Measurements from ENCODE around the gene PTPN14. TPM values are rescaled to one million over a fixed set of nuclear protein-coding genes. Genes with fewer than 3 reads are reported as not detected.
"Not testable (repeated sequence)": the region's sequence is repeated elsewhere in the genome, so short reads cannot be mapped to it uniquely, and the experiment has no call there.

PTPN14 gene
- total and polyA plus RNA-seq, 5 donors from 2014 or later: 0.02 to 0.10 (median 0.06) TPM; not detected in 2

DNA sequence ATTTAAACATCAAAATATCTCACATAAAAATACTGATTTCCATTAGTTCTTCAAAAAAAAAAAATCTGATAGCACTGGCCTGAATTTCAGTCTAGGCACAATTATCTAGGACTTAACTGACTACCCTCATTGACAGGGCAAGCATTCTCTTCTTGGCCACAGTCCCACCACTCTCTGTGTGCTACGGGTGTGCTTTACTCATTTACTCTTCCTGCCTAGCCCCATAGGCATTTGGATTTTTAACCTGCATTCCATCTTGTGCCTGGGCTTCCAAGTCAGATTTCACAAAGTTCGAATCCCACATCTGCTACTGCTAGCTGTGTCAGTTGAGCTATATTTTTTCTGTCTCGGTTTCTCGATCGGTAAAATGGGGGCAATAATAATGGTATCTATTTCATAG, 38.0 kb downstream of the PTPN14 start:
- no peak for DNase-seq
- no peak overlapping the region for H3K27ac ChIP-seq (ENCODE audit: insufficient read depth, low read length, poor library complexity, severe bottlenecking)
- no peaks in the 10 kb centered on the region for H3K27me3 ChIP-seq (ENCODE audit: control insufficient read depth, insufficient read depth, low read length)
- Mint-ChIP-seq H3K36me3 (no peaks in the 10 kb centered on the region), H3K27ac (no peak overlapping the region), H3K4me1 (peaks cover 0 to 10% (median 0%) of the 10 kb centered on the region in 4 donors), H3K4me3 (no peak overlapping the region), H3K9me3 (peaks cover 0 to 5% (median 0%) of the 10 kb centered on the region in 7 donors), H3K27me3 (peaks cover 14% of the 10 kb centered on the region)
- no peaks in the 10 kb centered on the region for H3K4me1 ChIP-seq (ENCODE audit: control insufficient read depth, insufficient read depth, low read length, poor library complexity, severe bottlenecking)
- H3K36me3 ChIP-seq (ENCODE audit: control insufficient read depth, insufficient read depth, low read length): no peaks in the 10 kb centered on the region
- ATAC-seq (ENCODE audit: low read depth in 2 of 2): no peak
- no peaks in the 10 kb centered on the region for H3K9me3 ChIP-seq (ENCODE audit: control insufficient read depth in 2 of 2, low read length in 2 of 2)
- no peak overlapping the region for H3K4me3 ChIP-seq (ENCODE audit: low read depth, low read length)

DNA sequence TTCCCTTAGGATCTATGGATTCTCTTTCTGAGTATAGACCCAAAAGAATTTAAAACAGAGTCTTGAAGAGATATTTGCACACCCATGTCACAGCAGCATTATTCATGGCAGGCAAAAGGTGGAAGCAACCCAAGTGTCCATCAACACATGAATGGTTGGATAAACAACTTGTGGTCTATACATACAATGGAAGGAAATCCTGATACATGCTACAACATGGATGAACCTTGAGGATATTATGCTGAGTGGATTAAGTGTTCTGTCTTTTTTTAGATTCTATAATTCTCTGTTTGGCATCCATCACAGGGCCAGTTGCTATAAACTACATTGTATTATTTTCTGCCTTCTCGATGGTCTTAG, 39.8 kb downstream of the PTPN14 start:
- no peaks in the 10 kb centered on the region for H3K36me3 ChIP-seq (ENCODE audit: control insufficient read depth, insufficient read depth, low read length)
- H3K4me1 ChIP-seq (ENCODE audit: control insufficient read depth, insufficient read depth, low read length, poor library complexity, severe bottlenecking): no peaks in the 10 kb centered on the region
- no peak for ATAC-seq (ENCODE audit: low read depth in 2 of 2)
- Mint-ChIP-seq H3K4me3 (no peak overlapping the region), H3K27me3 (peaks cover 9% of the 10 kb centered on the region), H3K27ac (no peak overlapping the region), H3K36me3 (no peaks in the 10 kb centered on the region), H3K9me3 (peaks cover 0 to 4% (median 0%) of the 10 kb centered on the region in 7 donors), H3K4me1 (peaks cover 0 to 11% (median 0%) of the 10 kb centered on the region in 4 donors)
- no peaks in the 10 kb centered on the region for H3K9me3 ChIP-seq (ENCODE audit: control insufficient read depth in 2 of 2, low read length in 2 of 2)
- no peak overlapping the region for H3K27ac ChIP-seq (ENCODE audit: insufficient read depth, low read length, poor library complexity, severe bottlenecking)
- H3K4me3 ChIP-seq (ENCODE audit: low read depth, low read length): no peak overlapping the region
- H3K27me3 ChIP-seq (ENCODE audit: control insufficient read depth, insufficient read depth, low read length): no peaks in the 10 kb centered on the region
- no peak for DNase-seq

DNA sequence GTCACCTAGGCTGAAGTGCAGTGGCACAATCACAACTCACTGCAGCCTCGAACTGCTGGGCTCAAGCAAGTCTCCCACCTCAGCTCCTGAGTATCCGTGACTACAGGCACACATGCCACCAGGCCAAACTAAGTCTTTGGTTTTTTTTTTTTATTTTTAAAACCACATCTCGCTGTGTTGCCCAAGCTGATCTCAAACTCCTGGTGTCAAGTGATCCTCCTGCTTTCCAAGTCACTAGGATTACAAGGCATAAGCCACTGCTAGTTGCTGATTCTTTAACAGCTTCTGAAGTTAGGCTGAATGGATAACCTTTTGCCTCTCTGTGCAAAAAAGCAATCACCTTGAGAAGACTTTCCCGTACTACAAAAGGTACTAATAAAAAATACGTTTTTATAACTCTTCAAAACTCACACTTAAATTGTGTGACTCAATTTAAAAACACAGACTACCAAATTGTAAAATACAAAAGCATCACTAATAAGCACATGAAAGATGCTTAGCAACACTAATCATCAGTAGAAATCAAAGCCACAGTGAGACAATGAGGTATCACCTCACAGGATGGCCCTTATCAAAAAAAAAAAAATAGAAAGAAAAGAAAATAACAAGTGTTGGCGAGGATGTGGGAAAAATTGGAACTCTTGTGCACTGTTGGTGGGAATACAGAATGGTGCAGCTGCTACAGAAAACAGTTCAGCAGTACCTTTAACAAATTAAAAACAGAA, 40.3 kb downstream of the PTPN14 start:
- no peaks in the 10 kb centered on the region for H3K9me3 ChIP-seq (ENCODE audit: control insufficient read depth in 2 of 2, low read length in 2 of 2)
- H3K27me3 Mint-ChIP-seq: peaks cover 9% of the 10 kb centered on the region
- H3K36me3 ChIP-seq (ENCODE audit: control insufficient read depth, insufficient read depth, low read length): no peaks in the 10 kb centered on the region
- H3K4me1 Mint-ChIP-seq: peaks cover 0 to 11% (median 0%) of the 10 kb centered on the region in 4 donors
- no peak overlapping the region for H3K4me3 Mint-ChIP-seq
- no peak overlapping the region for H3K4me3 ChIP-seq (ENCODE audit: low read depth, low read length)
- H3K36me3 Mint-ChIP-seq: no peaks in the 10 kb centered on the region
- H3K27me3 ChIP-seq (ENCODE audit: control insufficient read depth, insufficient read depth, low read length): no peaks in the 10 kb centered on the region
- H3K27ac ChIP-seq (ENCODE audit: insufficient read depth, low read length, poor library complexity, severe bottlenecking): no peak overlapping the region
- no peak for ATAC-seq (ENCODE audit: low read depth in 2 of 2)
- H3K9me3 Mint-ChIP-seq: peaks cover 0 to 4% (median 0%) of the 10 kb centered on the region in 7 donors
- H3K27ac Mint-ChIP-seq: no peak overlapping the region
- H3K4me1 ChIP-seq (ENCODE audit: control insufficient read depth, insufficient read depth, low read length, poor library complexity, severe bottlenecking): no peaks in the 10 kb centered on the region
- no peak for DNase-seq

- H3K36me3 ChIP-seq (ENCODE audit: control insufficient read depth, insufficient read depth, low read length): no peaks in the 10 kb centered on the region
Measured at GRCh38 chr1:214510477-214510876, 40.9 kb downstream of the PTPN14 start.

GRCh38 chr1:214509622-214510021, 41.8 kb downstream of the PTPN14 start:
- H3K36me3 Mint-ChIP-seq; H3K27ac Mint-ChIP-seq; H3K36me3 ChIP-seq (ENCODE audit: control insufficient read depth, insufficient read depth, low read length); H3K4me3 Mint-ChIP-seq; H3K9me3 ChIP-seq (ENCODE audit: control insufficient read depth in 2 of 2, low read length in 2 of 2); H3K27me3 Mint-ChIP-seq; H3K9me3 Mint-ChIP-seq; DNase-seq; ATAC-seq (ENCODE audit: low read depth in 2 of 2); H3K4me1 ChIP-seq (ENCODE audit: control insufficient read depth, insufficient read depth, low read length, poor library complexity, severe bottlenecking); H3K4me1 Mint-ChIP-seq; H3K27me3 ChIP-seq (ENCODE audit: control insufficient read depth, insufficient read depth, low read length); H3K4me3 ChIP-seq (ENCODE audit: low read depth, low read length); H3K27ac ChIP-seq (ENCODE audit: insufficient read depth, low read length, poor library complexity, severe bottlenecking): not testable (repeated sequence)

More at GRCh38 chr1:214510477-214510876, 40.9 kb downstream of the PTPN14 start:
- H3K27ac Mint-ChIP-seq: no peak overlapping the region
- peaks cover 0 to 4% (median 0%) of the 10 kb centered on the region in 7 donors for H3K9me3 Mint-ChIP-seq
- no peak overlapping the region for H3K27ac ChIP-seq (ENCODE audit: insufficient read depth, low read length, poor library complexity, severe bottlenecking)
- no peak overlapping the region for H3K4me3 Mint-ChIP-seq
- DNase-seq (no peak), ATAC-seq (ENCODE audit: low read depth in 2 of 2) (no peak)
- peaks cover 9% of the 10 kb centered on the region for H3K27me3 Mint-ChIP-seq
- no peaks in the 10 kb centered on the region for H3K9me3 ChIP-seq (ENCODE audit: control insufficient read depth in 2 of 2, low read length in 2 of 2)
- H3K4me1 ChIP-seq (ENCODE audit: control insufficient read depth, insufficient read depth, low read length, poor library complexity, severe bottlenecking): no peaks in the 10 kb centered on the region
- H3K36me3 Mint-ChIP-seq: no peaks in the 10 kb centered on the region
- H3K4me1 Mint-ChIP-seq: peaks cover 0 to 7% (median 0%) of the 10 kb centered on the region in 4 donors
- no peaks in the 10 kb centered on the region for H3K27me3 ChIP-seq (ENCODE audit: control insufficient read depth, insufficient read depth, low read length)
- no peak overlapping the region for H3K4me3 ChIP-seq (ENCODE audit: low read depth, low read length)

DNA sequence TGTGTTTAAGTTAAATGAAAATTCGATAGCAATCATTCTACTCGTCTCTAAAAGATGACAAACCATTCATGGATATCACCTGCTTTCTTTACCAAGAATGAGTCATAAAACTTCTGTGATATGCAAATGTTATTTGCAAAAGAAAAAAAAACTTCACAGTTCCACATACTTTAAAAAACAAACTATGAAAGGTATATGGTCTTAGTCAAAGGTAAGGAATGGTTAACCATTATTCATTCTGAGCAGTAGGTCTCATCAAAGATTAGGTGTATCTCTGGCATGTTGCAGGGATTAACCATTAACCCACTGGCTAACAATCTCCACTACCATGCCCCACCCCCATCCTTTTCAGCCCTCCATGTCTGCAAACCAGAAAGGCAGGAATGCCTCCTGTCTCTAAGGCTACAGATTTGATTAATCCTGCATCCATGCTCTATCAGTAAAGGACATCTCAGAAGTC, 44.4 kb downstream of the PTPN14 start:
- Histone ChIP-seq H3K27ac (ENCODE audit: insufficient read depth, low read length, poor library complexity, severe bottlenecking) (no peak overlapping the region), H3K4me3 (ENCODE audit: low read depth, low read length) (no peak overlapping the region), H3K9me3 (ENCODE audit: control insufficient read depth in 2 of 2, low read length in 2 of 2) (no peaks in the 10 kb centered on the region), H3K4me1 (ENCODE audit: control insufficient read depth, insufficient read depth, low read length, poor library complexity, severe bottlenecking) (no peaks in the 10 kb centered on the region), H3K36me3 (ENCODE audit: control insufficient read depth, insufficient read depth, low read length) (no peaks in the 10 kb centered on the region), H3K27me3 (ENCODE audit: control insufficient read depth, insufficient read depth, low read length) (no peaks in the 10 kb centered on the region)
- no peak overlapping the region for H3K27ac Mint-ChIP-seq
- H3K36me3 Mint-ChIP-seq: no peaks in the 10 kb centered on the region
- no peaks in the 10 kb centered on the region for H3K27me3 Mint-ChIP-seq
- H3K4me3 Mint-ChIP-seq: no peak overlapping the region
- peaks cover 0 to 3% (median 0%) of the 10 kb centered on the region in 4 donors for H3K4me1 Mint-ChIP-seq
- peaks cover 0 to 4% (median 0%) of the 10 kb centered on the region in 7 donors for H3K9me3 Mint-ChIP-seq
- ATAC-seq (ENCODE audit: low read depth in 2 of 2) (no peak), DNase-seq (no peak)

GRCh38 chr1:214505134-214505533, 46.3 kb downstream of the PTPN14 start:
- Mint-ChIP-seq H3K36me3 (no peaks in the 10 kb centered on the region), H3K4me1 (peaks cover 0 to 3% (median 0%) of the 10 kb centered on the region in 4 donors), H3K27me3 (no peaks in the 10 kb centered on the region), H3K4me3 (no peak overlapping the region), H3K9me3 (peaks cover 0 to 4% (median 0%) of the 10 kb centered on the region in 7 donors), H3K27ac (no peak overlapping the region)
- Histone ChIP-seq H3K4me3 (ENCODE audit: low read depth, low read length) (no peak overlapping the region), H3K27ac (ENCODE audit: insufficient read depth, low read length, poor library complexity, severe bottlenecking) (no peak overlapping the region), H3K27me3 (ENCODE audit: control insufficient read depth, insufficient read depth, low read length) (no peaks in the 10 kb centered on the region), H3K36me3 (ENCODE audit: control insufficient read depth, insufficient read depth, low read length) (no peaks in the 10 kb centered on the region), H3K9me3 (ENCODE audit: control insufficient read depth in 2 of 2, low read length in 2 of 2) (no peaks in the 10 kb centered on the region), H3K4me1 (ENCODE audit: control insufficient read depth, insufficient read depth, low read length, poor library complexity, severe bottlenecking) (no peaks in the 10 kb centered on the region)
- ATAC-seq (ENCODE audit: low read depth in 2 of 2): no peak
- DNase-seq: no peak

DNA sequence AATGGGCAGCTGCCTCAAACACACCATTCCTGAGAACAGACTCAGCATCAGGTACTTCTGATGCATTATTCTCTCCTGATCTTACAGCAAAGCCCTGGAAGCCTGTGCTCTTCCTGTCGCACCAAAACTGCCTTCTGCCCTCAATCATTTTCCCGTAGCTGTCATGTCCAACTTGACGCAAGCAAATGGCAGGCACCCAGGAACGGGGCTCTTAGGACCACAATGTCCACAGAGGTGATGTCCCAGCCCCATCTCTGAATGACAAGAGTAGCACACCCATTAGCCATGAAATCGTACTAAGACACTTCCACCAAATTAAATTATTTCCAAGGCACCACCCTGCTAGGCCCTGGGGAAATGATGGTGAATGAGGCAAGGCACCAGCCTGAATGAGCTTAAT, 47.1 kb downstream of the PTPN14 start:
- Mint-ChIP-seq H3K4me1 (peaks cover 0 to 3% (median 0%) of the 10 kb centered on the region in 4 donors), H3K27me3 (no peaks in the 10 kb centered on the region), H3K36me3 (no peaks in the 10 kb centered on the region), H3K9me3 (peaks cover 0 to 2% (median 0%) of the 10 kb centered on the region in 7 donors), H3K27ac (no peak overlapping the region), H3K4me3 (no peak overlapping the region)
- ATAC-seq (ENCODE audit: low read depth in 2 of 2) (no peak), DNase-seq (no peak)
- H3K27ac ChIP-seq (ENCODE audit: insufficient read depth, low read length, poor library complexity, severe bottlenecking): no peak overlapping the region
- no peaks in the 10 kb centered on the region for H3K4me1 ChIP-seq (ENCODE audit: control insufficient read depth, insufficient read depth, low read length, poor library complexity, severe bottlenecking)
- no peaks in the 10 kb centered on the region for H3K36me3 ChIP-seq (ENCODE audit: control insufficient read depth, insufficient read depth, low read length)
- H3K9me3 ChIP-seq (ENCODE audit: control insufficient read depth in 2 of 2, low read length in 2 of 2): no peaks in the 10 kb centered on the region
- H3K27me3 ChIP-seq (ENCODE audit: control insufficient read depth, insufficient read depth, low read length): no peaks in the 10 kb centered on the region
- no peak overlapping the region for H3K4me3 ChIP-seq (ENCODE audit: low read depth, low read length)
